GM23338 (cell line): ENCODE data around the gene PDE7B. TPM values are rescaled to one million over a fixed set of nuclear protein-coding genes. Genes with fewer than 3 reads are reported as not detected.
A peak's percentile ranks its signal among the peaks of the same experiment; 100 is the strongest.

Source experiments
- ATAC-seq: fragments of 200-7000 bp; cut with Tn5 transposase; 3 replicates; pipeline ENCODE4 v1.9.1; 2020
- DNase-seq: peaks from one replicate; pipeline ENCODE4 v3.0.0-alpha.2; 2015; ENCODE audit warnings: low spot score
- H2AFZ ChIP-seq: fragments of 200-600 bp; sonication (generic); 2 replicates; pipeline ENCODE4 v1.8.0; 2016; ENCODE audit warnings: antibody characterized with exemption, mild to moderate bottlenecking, moderate library complexity
- H3F3A ChIP-seq: fragments of 200-600 bp; sonication (generic); replicated peaks from 2 replicates; pipeline ENCODE4 v1.8.0; 2017; ENCODE audit warnings: antibody characterized with exemption, mixed run types, low read depth
- H3K27ac ChIP-seq: fragments of 200-600 bp; sonication (generic); 2 replicates; pipeline ENCODE4 v1.6.1; 2016; ENCODE audit warnings: low read depth
- H3K27me3 ChIP-seq: fragments of 200-600 bp; sonication (generic); 2 replicates; pipeline ENCODE4 v1.8.0; 2016; ENCODE audit warnings: mild to moderate bottlenecking, mixed run types, moderate library complexity; ENCODE audit not compliant: insufficient read depth
- H3K36me3 ChIP-seq: fragments of 200-600 bp; sonication (generic); 2 replicates; pipeline ENCODE4 v1.8.0; 2016; ENCODE audit warnings: mild to moderate bottlenecking; ENCODE audit not compliant: insufficient read depth
- H3K4me1 ChIP-seq: fragments of 200-600 bp; sonication (generic); 2 replicates; pipeline ENCODE4 v1.8.0; 2016; ENCODE audit warnings: mild to moderate bottlenecking, moderate library complexity; ENCODE audit not compliant: insufficient read depth
- H3K4me2 ChIP-seq: fragments of 200-600 bp; sonication (generic); 2 replicates; pipeline ENCODE4 v1.7.1; 2017; ENCODE audit warnings: mixed run types
- H3K4me3 ChIP-seq: fragments of 200-600 bp; sonication (generic); 2 replicates; pipeline ENCODE4 v1.6.1; 2016; ENCODE audit warnings: mixed run types
- H3K79me2 ChIP-seq: fragments of 200-600 bp; sonication (generic); replicated peaks from 2 replicates; pipeline ENCODE4 v1.8.0; 2017; ENCODE audit warnings: mild to moderate bottlenecking; ENCODE audit not compliant: insufficient read depth
- H3K9me2 ChIP-seq: fragments of 200-600 bp; sonication (generic); 2 replicates; pipeline ENCODE4 v1.8.0; 2017; ENCODE audit not compliant: insufficient read depth
- H4K20me1 ChIP-seq: fragments of 200-600 bp; sonication (generic); replicated peaks from 2 replicates; pipeline ENCODE4 v1.8.0; 2017; ENCODE audit warnings: mild to moderate bottlenecking; ENCODE audit not compliant: insufficient read depth
- H3K27ac Mint-ChIP-seq: 2 replicates; pipeline ENCODE4 v1.8.0; 2020; ENCODE audit warnings: inconsistent platforms, mild to moderate bottlenecking, moderate library complexity, mixed read lengths
- H3K27me3 Mint-ChIP-seq: 3 replicates; pipeline ENCODE4 v1.8.0; 2022; ENCODE audit warnings: low read depth, mild to moderate bottlenecking, moderate library complexity, mixed read lengths, inconsistent platforms; ENCODE audit not compliant: insufficient read depth, poor library complexity
- H3K36me3 Mint-ChIP-seq: 3 replicates; pipeline ENCODE4 v1.8.0; 2021; ENCODE audit warnings: low read depth, mild to moderate bottlenecking, inconsistent platforms, moderate library complexity, mixed read lengths
- H3K4me1 Mint-ChIP-seq: 3 replicates; pipeline ENCODE4 v1.8.0; 2020; ENCODE audit warnings: mild to moderate bottlenecking, inconsistent platforms, mixed read lengths
- H3K4me3 Mint-ChIP-seq: 3 replicates; pipeline ENCODE4 v1.8.0; 2021; ENCODE audit warnings: moderate library complexity, mild to moderate bottlenecking, inconsistent platforms, mixed read lengths
- H3K9me3 Mint-ChIP-seq: 3 replicates; pipeline ENCODE4 v1.8.0; 2020; ENCODE audit warnings: moderate library complexity, mild to moderate bottlenecking, inconsistent platforms, mixed read lengths
- NANOG ChIP-seq: IDR thresholded peaks from 2 replicates; pipeline ENCODE4 v1.6.1; 2016; ENCODE audit warnings: antibody characterized with exemption, borderline replicate concordance
- STAT1 ChIP-seq: IDR thresholded peaks from one replicate; pipeline ENCODE4 v1.6.1; 2016; ENCODE audit warnings: antibody characterized with exemption; ENCODE audit not compliant: unreplicated experiment
- ZNF114 ChIP-seq: fragments of 250-450 bp; sonication (Bioruptor Pico); IDR thresholded peaks from 2 replicates; pipeline ENCODE4 v1.5.0; 2020; ENCODE audit warnings: mild to moderate bottlenecking, moderate library complexity
- polyA plus RNA-seq: library from polyadenylated mRNA; unstranded; fragments of >200 nt; fragmentation: Nextera tagmentation; extraction: Ambion mirVana; gene quantifications from 2 replicates; pipeline ENCODE4 v1.2.1, GENCODE V29; 2016
- total RNA-seq: library from RNA; depleted of rRNA; stranded (reverse); fragments of >200 nt; shearing (Covaris generic); gene quantifications from 2 replicates; pipeline ENCODE4 v1.2.3, GENCODE V29; 2014
- TF ChIP-seq, protein P1 (sequence below): IDR thresholded peaks from one replicate; pipeline ENCODE4 v1.6.1; 2018; ENCODE audit warnings: antibody characterized with exemption; ENCODE audit not compliant: unreplicated experiment
- TF ChIP-seq, protein P2 (sequence below), 2 experiments: fragments of 200-600 bp in 1 of 2; sonication (generic) in 1 of 2; conservative IDR thresholded peaks; 2 replicates each; pipeline versions ENCODE4 v1.5.1 to v1.6.1; 2016 to 2017; ENCODE audit warnings: antibody characterized with exemption in 2 of 2, low read depth in 2 of 2, mild to moderate bottlenecking in 2 of 2, moderate library complexity in 1 of 2

Gene PDE7B
- total and polyA plus RNA-seq, 2 experiments from 2014 or later = 0.07 TPM; not detected in 1

DNA sequence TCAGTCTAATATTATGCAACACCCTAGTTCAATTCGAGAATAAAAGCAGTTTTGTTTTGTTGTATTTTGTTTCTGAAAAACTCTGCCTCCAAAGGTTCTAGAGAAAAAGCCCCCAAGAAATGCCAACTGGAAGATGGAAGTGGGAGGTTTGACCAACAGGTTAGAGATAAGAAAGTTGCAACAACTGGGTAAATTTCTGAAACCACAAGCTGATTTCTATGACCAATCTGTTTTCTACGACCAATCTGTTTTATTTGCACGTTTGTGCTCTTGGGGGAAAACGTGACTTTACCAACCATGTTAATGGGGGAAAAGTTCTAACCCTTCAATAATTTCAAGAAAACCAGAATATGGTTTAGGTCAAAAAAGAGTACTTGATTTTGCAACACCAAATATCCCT, 173.2 kb downstream of the PDE7B start (continued):
- TF ChIP-seq, protein P1, sequence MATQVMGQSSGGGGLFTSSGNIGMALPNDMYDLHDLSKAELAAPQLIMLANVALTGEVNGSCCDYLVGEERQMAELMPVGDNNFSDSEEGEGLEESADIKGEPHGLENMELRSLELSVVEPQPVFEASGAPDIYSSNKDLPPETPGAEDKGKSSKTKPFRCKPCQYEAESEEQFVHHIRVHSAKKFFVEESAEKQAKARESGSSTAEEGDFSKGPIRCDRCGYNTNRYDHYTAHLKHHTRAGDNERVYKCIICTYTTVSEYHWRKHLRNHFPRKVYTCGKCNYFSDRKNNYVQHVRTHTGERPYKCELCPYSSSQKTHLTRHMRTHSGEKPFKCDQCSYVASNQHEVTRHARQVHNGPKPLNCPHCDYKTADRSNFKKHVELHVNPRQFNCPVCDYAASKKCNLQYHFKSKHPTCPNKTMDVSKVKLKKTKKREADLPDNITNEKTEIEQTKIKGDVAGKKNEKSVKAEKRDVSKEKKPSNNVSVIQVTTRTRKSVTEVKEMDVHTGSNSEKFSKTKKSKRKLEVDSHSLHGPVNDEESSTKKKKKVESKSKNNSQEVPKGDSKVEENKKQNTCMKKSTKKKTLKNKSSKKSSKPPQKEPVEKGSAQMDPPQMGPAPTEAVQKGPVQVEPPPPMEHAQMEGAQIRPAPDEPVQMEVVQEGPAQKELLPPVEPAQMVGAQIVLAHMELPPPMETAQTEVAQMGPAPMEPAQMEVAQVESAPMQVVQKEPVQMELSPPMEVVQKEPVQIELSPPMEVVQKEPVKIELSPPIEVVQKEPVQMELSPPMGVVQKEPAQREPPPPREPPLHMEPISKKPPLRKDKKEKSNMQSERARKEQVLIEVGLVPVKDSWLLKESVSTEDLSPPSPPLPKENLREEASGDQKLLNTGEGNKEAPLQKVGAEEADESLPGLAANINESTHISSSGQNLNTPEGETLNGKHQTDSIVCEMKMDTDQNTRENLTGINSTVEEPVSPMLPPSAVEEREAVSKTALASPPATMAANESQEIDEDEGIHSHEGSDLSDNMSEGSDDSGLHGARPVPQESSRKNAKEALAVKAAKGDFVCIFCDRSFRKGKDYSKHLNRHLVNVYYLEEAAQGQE = no peak

DNA sequence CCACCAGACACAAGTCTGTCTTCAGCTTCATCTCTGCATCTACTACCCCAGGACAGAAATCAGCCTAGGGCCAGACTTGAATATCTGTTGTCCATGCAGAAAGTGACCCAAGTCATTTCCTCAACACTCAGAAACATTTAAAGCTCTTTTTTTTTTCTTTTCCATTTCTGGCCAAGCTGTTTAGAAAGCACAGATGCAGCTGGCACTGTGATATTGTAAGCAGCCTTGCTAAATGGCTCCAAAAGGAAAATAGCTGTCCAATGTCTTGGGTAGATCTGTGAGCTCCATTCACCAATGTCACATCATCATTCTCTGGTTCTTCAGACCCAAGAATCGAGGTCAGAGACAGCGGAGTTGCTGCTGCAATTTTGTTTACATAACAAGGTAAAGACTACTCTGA, 174.2 kb downstream of the PDE7B start:
- H3F3A ChIP-seq = no peaks in the 10 kb centered on the region
- Mint-ChIP-seq H3K27me3 (peaks cover 2% of the 10 kb centered on the region), H3K4me1 (no peaks in the 10 kb centered on the region)

More for the DNA sequence above, 174.2 kb downstream of the PDE7B start:
- no peaks in the 10 kb centered on the region for H4K20me1 ChIP-seq
- no peaks in the 10 kb centered on the region for H3K9me2 ChIP-seq
- no peak overlapping the region for H3K4me2 ChIP-seq
- no peaks in the 10 kb centered on the region for H3K9me3 Mint-ChIP-seq
- H3K4me1 ChIP-seq = no peaks in the 10 kb centered on the region
- no peak overlapping the region for H3K4me3 Mint-ChIP-seq
- H3K4me3 ChIP-seq = no peak overlapping the region
- no peaks in the 10 kb centered on the region for H3K36me3 Mint-ChIP-seq
- DNase-seq = no peak
- TF ChIP-seq STAT1 = no peak
- TF ChIP-seq, protein P2, sequence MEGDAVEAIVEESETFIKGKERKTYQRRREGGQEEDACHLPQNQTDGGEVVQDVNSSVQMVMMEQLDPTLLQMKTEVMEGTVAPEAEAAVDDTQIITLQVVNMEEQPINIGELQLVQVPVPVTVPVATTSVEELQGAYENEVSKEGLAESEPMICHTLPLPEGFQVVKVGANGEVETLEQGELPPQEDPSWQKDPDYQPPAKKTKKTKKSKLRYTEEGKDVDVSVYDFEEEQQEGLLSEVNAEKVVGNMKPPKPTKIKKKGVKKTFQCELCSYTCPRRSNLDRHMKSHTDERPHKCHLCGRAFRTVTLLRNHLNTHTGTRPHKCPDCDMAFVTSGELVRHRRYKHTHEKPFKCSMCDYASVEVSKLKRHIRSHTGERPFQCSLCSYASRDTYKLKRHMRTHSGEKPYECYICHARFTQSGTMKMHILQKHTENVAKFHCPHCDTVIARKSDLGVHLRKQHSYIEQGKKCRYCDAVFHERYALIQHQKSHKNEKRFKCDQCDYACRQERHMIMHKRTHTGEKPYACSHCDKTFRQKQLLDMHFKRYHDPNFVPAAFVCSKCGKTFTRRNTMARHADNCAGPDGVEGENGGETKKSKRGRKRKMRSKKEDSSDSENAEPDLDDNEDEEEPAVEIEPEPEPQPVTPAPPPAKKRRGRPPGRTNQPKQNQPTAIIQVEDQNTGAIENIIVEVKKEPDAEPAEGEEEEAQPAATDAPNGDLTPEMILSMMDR (conservative IDR thresholded peaks at IDR 0.05; ENCODE audit: low read depth in 2 of 2) = no peak
- TF ChIP-seq, protein P1 = no peak
- TF ChIP-seq ZNF114 (CRISPR knock-in tag) = no peak
- no peak for TF ChIP-seq NANOG
- no peak overlapping the region for H3K27ac ChIP-seq
- ATAC-seq = no peak
- no peaks in the 10 kb centered on the region for H3K27me3 ChIP-seq
- H3K27ac Mint-ChIP-seq = no peak overlapping the region
- no peaks in the 10 kb centered on the region for H3K36me3 ChIP-seq
- H3K79me2 ChIP-seq = no peaks in the 10 kb centered on the region
- H2AFZ ChIP-seq = peak overlapping the region; percentile 70
